Glutamatergic neuron (in vitro differentiated cells): ENCODE data around the gene TMEM45A. TPM values are rescaled to one million over a fixed set of nuclear protein-coding genes. Genes with fewer than 3 reads are reported as not detected.
"Not testable (repeated sequence)": the region's sequence is repeated elsewhere in the genome, so short reads cannot be mapped to it uniquely, and the experiment has no call there.

Source experiments
- DNase-seq: peaks from one replicate; pipeline ENCODE4 v3.0.0; 2022
- H3K27ac Mint-ChIP-seq: one replicate; pipeline ENCODE4 v1.8.0; 2020; ENCODE audit warnings: mild to moderate bottlenecking, mixed read lengths, inconsistent platforms; ENCODE audit not compliant: unreplicated experiment
- H3K27me3 Mint-ChIP-seq: one replicate; pipeline ENCODE4 v1.8.0; 2020; ENCODE audit warnings: mild to moderate bottlenecking, moderate library complexity, mixed read lengths, inconsistent platforms; ENCODE audit not compliant: unreplicated experiment
- H3K36me3 Mint-ChIP-seq: one replicate; pipeline ENCODE4 v1.8.0; 2020; ENCODE audit warnings: mild to moderate bottlenecking, mixed read lengths, inconsistent platforms; ENCODE audit not compliant: unreplicated experiment
- H3K4me1 Mint-ChIP-seq: one replicate; pipeline ENCODE4 v1.8.0; 2020; ENCODE audit warnings: mild to moderate bottlenecking, low read depth, mixed read lengths, inconsistent platforms; ENCODE audit not compliant: unreplicated experiment
- H3K4me3 Mint-ChIP-seq: one replicate; pipeline ENCODE4 v1.8.0; 2020; ENCODE audit warnings: mild to moderate bottlenecking, mixed read lengths, inconsistent platforms; ENCODE audit not compliant: unreplicated experiment
- H3K9me3 Mint-ChIP-seq: one replicate; pipeline ENCODE4 v1.8.0; 2020; ENCODE audit warnings: mild to moderate bottlenecking, moderate library complexity, mixed read lengths, inconsistent platforms; ENCODE audit not compliant: unreplicated experiment
- total RNA-seq: library from RNA; stranded (reverse); fragmentation: NEBNext Ultra II Directional; extraction: Animal tissue kit (Norgen Biotek cat#: 25700); gene quantifications from one replicate; pipeline ENCODE4 v1.2.1, GENCODE V29; 2021; ENCODE audit not compliant: unreplicated experiment
- TF ChIP-seq, protein P1 (sequence below): fragments of 200-600 bp; sonication (generic); IDR thresholded peaks from one replicate; pipeline ENCODE4 v1.5.0; 2021; ENCODE audit not compliant: partially characterized antibody, unreplicated experiment

TMEM45A gene
- total RNA-seq, 1 donor from 2014 or later, result 0.61 TPM

DNA sequence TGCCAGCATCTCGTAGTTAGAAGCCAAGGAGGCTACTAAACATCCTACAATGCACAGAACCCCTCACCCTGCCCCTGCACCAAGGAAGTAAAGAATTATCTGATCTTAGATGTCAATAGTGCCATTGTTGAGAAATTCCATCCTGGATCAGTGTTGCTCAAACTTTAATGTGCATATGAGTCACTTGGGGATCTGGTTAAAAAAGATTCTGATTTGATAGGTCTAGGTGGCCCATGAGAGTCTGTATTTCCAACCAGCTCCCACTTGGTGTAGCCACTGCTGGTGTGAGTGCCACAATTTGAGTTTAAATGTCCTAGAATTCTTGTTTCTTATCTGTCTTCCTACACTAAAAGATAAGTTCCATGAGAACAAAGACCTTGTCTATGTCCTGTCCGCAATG is 43.7 kb downstream of the TMEM45A start:
- Mint-ChIP-seq H3K4me1 (peaks cover 6% of the 10 kb centered on the region), H3K4me3 (no peak overlapping the region), H3K36me3 (no peaks in the 10 kb centered on the region), H3K27me3 (no peaks in the 10 kb centered on the region), H3K9me3 (peaks cover 2% of the 10 kb centered on the region), H3K27ac (no peak overlapping the region)
- no peak for DNase-seq
- TF ChIP-seq, protein P1, sequence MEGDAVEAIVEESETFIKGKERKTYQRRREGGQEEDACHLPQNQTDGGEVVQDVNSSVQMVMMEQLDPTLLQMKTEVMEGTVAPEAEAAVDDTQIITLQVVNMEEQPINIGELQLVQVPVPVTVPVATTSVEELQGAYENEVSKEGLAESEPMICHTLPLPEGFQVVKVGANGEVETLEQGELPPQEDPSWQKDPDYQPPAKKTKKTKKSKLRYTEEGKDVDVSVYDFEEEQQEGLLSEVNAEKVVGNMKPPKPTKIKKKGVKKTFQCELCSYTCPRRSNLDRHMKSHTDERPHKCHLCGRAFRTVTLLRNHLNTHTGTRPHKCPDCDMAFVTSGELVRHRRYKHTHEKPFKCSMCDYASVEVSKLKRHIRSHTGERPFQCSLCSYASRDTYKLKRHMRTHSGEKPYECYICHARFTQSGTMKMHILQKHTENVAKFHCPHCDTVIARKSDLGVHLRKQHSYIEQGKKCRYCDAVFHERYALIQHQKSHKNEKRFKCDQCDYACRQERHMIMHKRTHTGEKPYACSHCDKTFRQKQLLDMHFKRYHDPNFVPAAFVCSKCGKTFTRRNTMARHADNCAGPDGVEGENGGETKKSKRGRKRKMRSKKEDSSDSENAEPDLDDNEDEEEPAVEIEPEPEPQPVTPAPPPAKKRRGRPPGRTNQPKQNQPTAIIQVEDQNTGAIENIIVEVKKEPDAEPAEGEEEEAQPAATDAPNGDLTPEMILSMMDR, result no peak

DNA sequence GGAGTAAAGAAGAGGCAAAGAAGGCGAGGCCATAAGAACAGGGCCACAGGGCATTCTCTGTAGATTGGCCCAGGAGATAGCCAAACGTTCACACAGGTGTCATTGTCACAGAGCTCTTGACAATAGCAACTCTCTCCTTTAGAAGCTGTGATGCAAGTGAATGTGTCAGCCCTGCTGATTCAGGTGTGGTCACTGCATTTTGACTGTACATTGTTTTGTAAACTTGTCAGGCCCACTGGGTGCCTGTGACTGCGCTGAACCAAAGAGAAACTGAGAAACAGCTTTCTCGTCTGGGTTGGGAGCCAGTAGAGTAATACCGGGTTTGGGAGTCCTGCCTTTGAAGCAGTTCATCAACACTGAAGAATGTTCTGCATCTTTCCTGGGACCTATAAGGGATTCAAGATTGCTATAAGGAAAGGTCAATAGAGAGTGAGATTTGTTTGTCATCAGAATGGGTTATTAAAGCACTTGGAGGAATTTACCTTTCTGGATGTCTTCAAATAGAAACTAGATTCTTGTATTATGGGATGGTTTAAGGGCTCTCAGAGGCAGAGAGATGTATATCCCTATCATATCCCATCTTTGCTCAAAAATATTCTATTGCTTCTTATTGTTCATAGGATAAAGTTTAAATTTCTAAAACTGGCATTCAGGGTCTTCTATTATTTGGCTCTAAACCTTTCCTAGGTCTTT is 45.4 kb downstream of the TMEM45A start:
- Mint-ChIP-seq H3K27ac (no peak overlapping the region), H3K4me1 (peaks cover 6% of the 10 kb centered on the region), H3K9me3 (peaks cover 2% of the 10 kb centered on the region), H3K36me3 (no peaks in the 10 kb centered on the region), H3K27me3 (no peaks in the 10 kb centered on the region), H3K4me3 (no peak overlapping the region)
- DNase-seq, result no peak
- TF ChIP-seq, protein P1, result no peak

DNA sequence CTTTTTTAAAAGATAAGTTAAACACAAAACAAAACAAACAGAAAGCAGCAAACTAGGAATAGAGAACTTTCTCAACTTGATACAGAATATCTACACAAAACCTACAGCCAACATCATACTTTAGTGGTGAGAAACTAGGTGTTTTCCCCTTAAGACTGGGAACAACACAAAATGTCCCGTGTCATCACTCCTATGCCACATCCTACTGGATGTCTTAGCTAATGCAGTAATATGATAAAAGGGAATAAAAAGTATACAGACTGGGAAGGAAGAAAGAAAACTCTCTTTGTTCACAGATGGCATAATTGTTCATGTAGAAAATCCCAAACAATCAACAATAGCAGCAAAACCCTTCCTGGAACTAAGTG is 45.9 kb downstream of the TMEM45A start:
- Mint-ChIP-seq H3K36me3 (no peaks in the 10 kb centered on the region), H3K4me1 (peaks cover 6% of the 10 kb centered on the region), H3K9me3 (peaks cover 2% of the 10 kb centered on the region), H3K4me3 (no peak overlapping the region), H3K27ac (no peak overlapping the region), H3K27me3 (no peaks in the 10 kb centered on the region)
- TF ChIP-seq, protein P1, result no peak
- DNase-seq, result no peak

DNA sequence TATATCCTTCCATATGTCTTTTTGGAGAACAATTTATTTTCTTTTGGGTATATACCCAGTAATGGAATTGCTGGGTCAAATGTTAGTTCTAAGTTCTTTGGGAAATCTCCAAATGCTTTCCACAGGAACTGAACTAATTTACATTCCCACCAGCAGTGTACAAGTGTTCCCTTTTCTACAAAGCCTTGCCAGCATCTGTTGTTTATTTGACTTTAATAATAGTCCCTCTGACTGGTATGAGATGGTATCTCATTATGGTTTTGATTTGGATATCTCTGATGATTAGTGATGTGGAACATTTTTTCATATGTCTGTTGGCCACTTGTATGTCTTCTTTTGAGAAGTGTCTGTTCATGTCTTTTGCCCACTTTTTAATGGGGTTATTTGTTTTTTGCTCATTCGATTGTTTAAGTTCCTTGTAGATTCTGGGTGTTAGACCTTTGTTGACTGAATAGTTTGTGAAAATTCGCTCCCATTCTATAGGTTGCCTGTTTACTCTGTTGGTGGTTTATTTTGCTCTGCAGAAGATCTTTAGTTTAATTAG is 48.4 kb downstream of the TMEM45A start:
- no peaks in the 10 kb centered on the region for H3K36me3 Mint-ChIP-seq
- DNase-seq, result no peak
- H3K9me3 Mint-ChIP-seq, result no peaks in the 10 kb centered on the region
- no peaks in the 10 kb centered on the region for H3K4me1 Mint-ChIP-seq
- no peak overlapping the region for H3K4me3 Mint-ChIP-seq
- H3K27ac Mint-ChIP-seq, result no peak overlapping the region
- TF ChIP-seq, protein P1, result no peak
- H3K27me3 Mint-ChIP-seq, result no peaks in the 10 kb centered on the region

- not testable (repeated sequence) for DNase-seq, H3K27ac Mint-ChIP-seq
Measured at GRCh38 chr3:100541428-100541827, 49.0 kb downstream of the TMEM45A start.

More at GRCh38 chr3:100541428-100541827, 49.0 kb downstream of the TMEM45A start:
- not testable (repeated sequence) for H3K9me3 Mint-ChIP-seq, H3K4me3 Mint-ChIP-seq, H3K36me3 Mint-ChIP-seq, H3K4me1 Mint-ChIP-seq, H3K27me3 Mint-ChIP-seq
